ENCODE data around the gene NEUROG3.

DNA sequence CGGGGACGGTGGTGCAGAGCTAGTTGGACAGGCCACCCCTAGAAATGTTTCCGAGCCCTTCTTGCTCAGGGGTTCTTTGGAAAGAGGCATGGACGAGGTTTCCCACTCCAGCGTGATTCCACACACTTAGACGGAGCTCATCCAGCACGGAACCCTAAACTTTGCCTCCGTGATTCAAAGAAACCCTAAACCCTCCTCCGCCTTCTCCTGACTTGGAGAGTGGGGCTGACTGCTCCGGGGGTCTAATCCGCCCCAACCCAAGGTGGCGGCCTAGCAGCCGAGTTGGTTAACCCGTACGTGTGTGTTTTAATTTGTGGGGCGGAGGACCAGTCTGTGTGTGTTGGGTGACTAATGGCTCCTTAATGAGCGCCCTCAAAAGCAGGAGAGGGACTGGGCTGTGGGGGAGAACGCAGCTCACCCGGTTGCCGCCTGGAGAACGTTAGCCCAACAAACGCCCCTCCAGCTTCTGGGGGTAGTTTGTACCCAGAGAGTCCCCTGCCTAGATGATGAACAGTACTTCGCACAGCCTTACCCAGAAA is 3.8 kb downstream of the NEUROG3 start:
- TF ChIP-seq CTCF (IDR thresholded peaks at IDR 0.05) (no peak), POLR2A (IDR thresholded peaks at IDR 0.05) (no peak)

Measured in adrenal gland (tissue), 5 donors.